ENCODE measurements around the gene DNAH6. TPM values are rescaled to one million over a fixed set of nuclear protein-coding genes. Genes with fewer than 3 reads are reported as not detected.

The DNAH6 gene
- total RNA-seq, 1 experiment from 2014 or later, result 0.39 TPM

- TF ChIP-seq ARID4B (CRISPR knock-in tag; IDR thresholded peaks at IDR 0.05; ENCODE audit: borderline replicate concordance) (no peak), MYBL2 (CRISPR knock-in tag; IDR thresholded peaks at IDR 0.05) (no peak), SMAD4 (CRISPR knock-in tag; IDR thresholded peaks at IDR 0.05) (no peak), ZNF416 (CRISPR knock-in tag; IDR thresholded peaks at IDR 0.05) (no peak), ZNF232 (CRISPR knock-in tag; IDR thresholded peaks at IDR 0.05) (no peak), ZMAT4 (CRISPR knock-in tag; IDR thresholded peaks at IDR 0.05) (no peak)
Measured at GRCh38 chr2:84858123-84858522, 341.8 kb downstream of the DNAH6 start (continued).

- Mint-ChIP-seq H3K4me1 (peaks cover 35% of the 10 kb centered on the region), H3K27me3 (ENCODE audit: low read depth) (peaks cover 44% of the 10 kb centered on the region), H3K27ac (no peak overlapping the region), H3K36me3 (no peaks in the 10 kb centered on the region), H3K4me3 (no peak overlapping the region), H3K9me3 (no peaks in the 10 kb centered on the region)
- ATAC-seq (no peak), DNase-seq (ENCODE audit: low spot score) (no peak)
- TF ChIP-seq E2F4 (CRISPR knock-in tag; IDR thresholded peaks at IDR 0.05; ENCODE audit: borderline replicate concordance, low read depth) (no peak), ERG (CRISPR knock-in tag; IDR thresholded peaks at IDR 0.05) (no peak), ZNF317 (CRISPR knock-in tag; IDR thresholded peaks at IDR 0.05; ENCODE audit: borderline replicate concordance, low read depth) (no peak), ZNF423 (CRISPR knock-in tag; IDR thresholded peaks at IDR 0.05) (no peak), FOXJ3 (CRISPR knock-in tag; IDR thresholded peaks at IDR 0.05; ENCODE audit: borderline replicate concordance) (no peak), ZNF425 (CRISPR knock-in tag; conservative IDR thresholded peaks at IDR 0.05) (no peak), ZNF219 (CRISPR knock-in tag; IDR thresholded peaks at IDR 0.05; ENCODE audit: borderline replicate concordance) (no peak), TCF7 (CRISPR knock-in tag; IDR thresholded peaks at IDR 0.05; ENCODE audit: low read depth) (no peak), NFYB (CRISPR knock-in tag; conservative IDR thresholded peaks at IDR 0.05; ENCODE audit: low read depth) (no peak), JUN (CRISPR knock-in tag; IDR thresholded peaks at IDR 0.05) (no peak), CDX4 (CRISPR knock-in tag; IDR thresholded peaks at IDR 0.05; ENCODE audit: borderline replicate concordance) (no peak)
- ChIA-PET POLR2A (no interaction called here), CTCF (interaction anchor here (0.7 to 2.5 kb wide), 8 partner anchors 15 to 236 kb away, joined by 3 to 47 read pairs (median 10); no protein-coding TSS in a partner anchor)
Measured at GRCh38 chr2:84858937-84859336, 342.6 kb downstream of the DNAH6 start.

All from WTC11 (cell line).